ENCODE results near the gene COL6A3.

COL6A3 gene

DNA sequence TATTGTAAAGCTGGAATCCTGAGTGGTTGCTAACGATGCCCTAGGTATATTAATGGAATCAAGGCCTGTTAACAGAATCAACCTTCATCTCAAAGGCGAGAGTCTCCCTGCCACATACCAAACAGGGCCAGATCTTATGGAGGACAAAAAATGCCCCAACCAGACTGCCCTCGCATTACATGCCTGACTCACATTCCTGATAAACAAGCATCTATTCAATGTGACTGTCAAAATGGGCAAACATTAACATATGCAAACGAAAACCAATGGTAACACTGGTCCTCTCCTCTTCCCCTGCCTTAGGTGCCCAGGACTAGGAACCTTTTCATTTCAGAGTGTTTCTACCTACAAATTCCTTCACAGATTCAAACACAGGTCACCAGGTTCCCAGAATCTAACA is 83.4 kb downstream of the COL6A3 start:
- Histone ChIP-seq H3K4me3 (ENCODE audit: low read length) (no peak overlapping the region), H3K9me3 (replicated peaks; ENCODE audit: low read length) (no peaks in the 10 kb centered on the region), H3K9ac (ENCODE audit: low read depth, low read length) (no peak overlapping the region), H3K4me1 (ENCODE audit: control insufficient read depth, insufficient read depth, low read length) (no peaks in the 10 kb centered on the region), H3K27me3 (ENCODE audit: control insufficient read depth, insufficient read depth, low read length) (no peaks in the 10 kb centered on the region), H3K36me3 (ENCODE audit: insufficient read depth, low read length) (peaks cover 73% of the 10 kb centered on the region), H3K4me2 (ENCODE audit: low read length) (no peak overlapping the region)

DNA sequence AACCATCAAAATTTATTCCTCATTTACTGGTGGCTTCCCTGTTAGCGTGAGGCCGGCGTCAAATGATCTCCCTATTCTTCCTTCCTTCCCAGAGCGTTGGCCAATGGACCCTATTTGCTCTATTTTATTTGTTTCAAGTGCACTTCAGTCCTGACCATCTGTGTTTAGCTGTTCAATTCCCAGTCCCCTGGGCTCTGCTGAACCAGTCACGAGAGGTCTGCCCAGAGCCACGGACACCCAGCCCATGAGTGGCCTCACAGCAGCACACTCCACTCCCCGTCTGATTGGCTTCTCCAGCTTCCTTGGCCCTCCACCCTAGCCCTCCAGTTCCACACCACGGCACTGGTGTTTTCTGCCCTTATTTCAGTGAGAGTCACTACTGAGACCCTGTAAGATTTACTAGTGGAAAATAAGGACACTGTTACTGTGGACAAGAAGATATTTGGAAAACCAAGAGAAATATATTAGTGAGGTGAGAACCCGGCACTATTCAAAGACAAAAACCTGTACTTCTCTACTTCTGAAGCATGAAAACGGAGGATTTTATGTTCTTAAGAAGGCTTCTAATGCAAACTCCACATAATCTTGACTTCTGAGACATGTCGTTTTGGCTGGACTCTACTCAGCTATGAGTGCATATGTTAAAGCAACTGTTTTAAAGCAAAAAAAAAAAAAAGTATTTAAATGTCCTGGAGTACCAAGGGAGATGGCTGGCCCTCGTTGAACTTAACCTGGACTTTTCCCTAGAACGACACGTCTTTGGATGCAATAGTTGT is 86.6 kb downstream of the COL6A3 start:
- Histone ChIP-seq H3K4me3 (ENCODE audit: low read length) (no peak overlapping the region), H3K9me3 (replicated peaks; ENCODE audit: low read length) (no peaks in the 10 kb centered on the region), H3K9ac (ENCODE audit: low read depth, low read length) (no peak overlapping the region), H3K4me1 (ENCODE audit: control insufficient read depth, insufficient read depth, low read length) (no peaks in the 10 kb centered on the region), H3K4me2 (ENCODE audit: low read length) (no peak overlapping the region), H3K36me3 (ENCODE audit: insufficient read depth, low read length) (peaks cover 63% of the 10 kb centered on the region), H3K27me3 (ENCODE audit: control insufficient read depth, insufficient read depth, low read length) (no peaks in the 10 kb centered on the region)

GRCh38 chr2:237326266-237327171 is 87.4 kb downstream of the COL6A3 start:
- H3K4me1 ChIP-seq (ENCODE audit: control insufficient read depth, insufficient read depth, low read length), result no peaks in the 10 kb centered on the region
- no peaks in the 10 kb centered on the region for H3K27me3 ChIP-seq (ENCODE audit: control insufficient read depth, insufficient read depth, low read length)
- no peak overlapping the region for H3K4me3 ChIP-seq (ENCODE audit: low read length)
- H3K36me3 ChIP-seq (ENCODE audit: insufficient read depth, low read length), result peaks cover 61% of the 10 kb centered on the region
- H3K9me3 ChIP-seq (replicated peaks; ENCODE audit: low read length), result no peaks in the 10 kb centered on the region
- no peak overlapping the region for H3K4me2 ChIP-seq (ENCODE audit: low read length)
- H3K9ac ChIP-seq (ENCODE audit: low read depth, low read length), result no peak overlapping the region

DNA sequence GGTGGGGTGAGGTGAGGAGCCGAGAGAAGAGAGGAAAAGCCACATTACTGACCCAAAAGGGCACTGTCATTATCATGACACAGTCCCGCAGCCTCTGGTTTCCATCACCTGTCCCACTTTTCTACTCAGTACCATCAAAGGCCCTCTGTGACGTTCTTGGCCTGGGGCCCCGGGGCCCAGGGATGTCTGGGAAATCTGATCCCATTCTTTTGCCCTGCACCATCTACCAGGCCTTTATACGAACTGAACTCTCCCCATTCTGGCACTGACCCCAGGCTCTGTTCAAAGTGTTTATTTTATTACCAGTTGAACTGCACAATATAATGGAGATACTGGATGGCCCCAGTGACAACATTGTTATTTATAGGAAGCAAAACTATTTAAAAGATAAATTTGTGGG is 89.1 kb downstream of the COL6A3 start:
- Histone ChIP-seq H3K27me3 (ENCODE audit: control insufficient read depth, insufficient read depth, low read length) (no peaks in the 10 kb centered on the region), H3K4me2 (ENCODE audit: low read length) (no peak overlapping the region), H3K4me3 (ENCODE audit: low read length) (no peak overlapping the region), H3K4me1 (ENCODE audit: control insufficient read depth, insufficient read depth, low read length) (no peaks in the 10 kb centered on the region), H3K9me3 (replicated peaks; ENCODE audit: low read length) (no peaks in the 10 kb centered on the region), H3K36me3 (ENCODE audit: insufficient read depth, low read length) (peaks cover 54% of the 10 kb centered on the region), H3K9ac (ENCODE audit: low read depth, low read length) (no peak overlapping the region)

DNA sequence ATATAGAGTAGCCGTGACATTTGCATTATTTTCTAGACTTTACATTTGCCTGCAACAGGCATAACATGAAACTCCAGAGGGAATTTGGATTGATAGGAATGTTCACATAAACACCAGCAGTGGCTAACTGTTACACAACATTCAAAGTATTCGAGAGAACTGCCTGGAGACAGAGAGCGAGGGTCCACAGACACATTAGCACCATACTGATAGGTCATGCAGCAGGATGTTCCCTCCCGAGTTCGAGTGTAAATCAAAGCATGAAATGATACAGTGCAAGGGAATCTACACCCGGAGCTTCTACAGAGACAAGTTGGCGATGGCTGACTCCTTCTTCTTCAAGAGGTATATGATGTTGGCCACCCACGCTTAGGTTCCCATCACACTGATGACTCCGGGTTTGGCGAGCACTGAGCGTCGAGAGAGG is 89.5 kb downstream of the COL6A3 start:
- no peak overlapping the region for H3K4me2 ChIP-seq (ENCODE audit: low read length)
- no peak overlapping the region for H3K4me3 ChIP-seq (ENCODE audit: low read length)
- H3K9ac ChIP-seq (ENCODE audit: low read depth, low read length), result no peak overlapping the region
- no peaks in the 10 kb centered on the region for H3K9me3 ChIP-seq (replicated peaks; ENCODE audit: low read length)
- H3K4me1 ChIP-seq (ENCODE audit: control insufficient read depth, insufficient read depth, low read length), result no peaks in the 10 kb centered on the region
- H3K36me3 ChIP-seq (ENCODE audit: insufficient read depth, low read length), result peaks cover 51% of the 10 kb centered on the region
- H3K27me3 ChIP-seq (ENCODE audit: control insufficient read depth, insufficient read depth, low read length), result no peaks in the 10 kb centered on the region

DNA sequence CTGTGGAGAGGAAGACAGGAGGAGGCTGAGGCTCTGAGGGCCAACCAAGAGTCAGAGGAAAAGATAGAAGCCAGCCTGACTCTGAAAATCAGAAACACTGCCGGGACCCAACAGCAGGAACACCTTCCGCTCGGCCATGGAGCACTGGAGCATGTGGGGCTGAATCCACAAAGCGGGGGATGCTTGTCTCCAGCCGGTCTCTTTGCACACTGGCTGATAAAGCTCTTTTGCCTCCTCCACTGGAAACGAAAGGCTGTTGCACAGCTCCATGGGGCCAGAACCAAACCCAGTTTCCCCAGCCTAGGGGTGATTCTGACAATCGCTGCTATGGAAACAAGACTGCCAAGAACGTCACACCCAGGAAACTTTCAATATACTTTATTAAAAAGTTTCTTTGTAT is 90.3 kb downstream of the COL6A3 start:
- Histone ChIP-seq H3K4me2 (ENCODE audit: low read length) (no peak overlapping the region), H3K9me3 (replicated peaks; ENCODE audit: low read length) (no peaks in the 10 kb centered on the region), H3K27me3 (ENCODE audit: control insufficient read depth, insufficient read depth, low read length) (no peaks in the 10 kb centered on the region), H3K4me1 (ENCODE audit: control insufficient read depth, insufficient read depth, low read length) (no peaks in the 10 kb centered on the region), H3K36me3 (ENCODE audit: insufficient read depth, low read length) (peaks cover 47% of the 10 kb centered on the region), H3K9ac (ENCODE audit: low read depth, low read length) (no peak overlapping the region), H3K4me3 (ENCODE audit: low read length) (no peak overlapping the region)

DNA sequence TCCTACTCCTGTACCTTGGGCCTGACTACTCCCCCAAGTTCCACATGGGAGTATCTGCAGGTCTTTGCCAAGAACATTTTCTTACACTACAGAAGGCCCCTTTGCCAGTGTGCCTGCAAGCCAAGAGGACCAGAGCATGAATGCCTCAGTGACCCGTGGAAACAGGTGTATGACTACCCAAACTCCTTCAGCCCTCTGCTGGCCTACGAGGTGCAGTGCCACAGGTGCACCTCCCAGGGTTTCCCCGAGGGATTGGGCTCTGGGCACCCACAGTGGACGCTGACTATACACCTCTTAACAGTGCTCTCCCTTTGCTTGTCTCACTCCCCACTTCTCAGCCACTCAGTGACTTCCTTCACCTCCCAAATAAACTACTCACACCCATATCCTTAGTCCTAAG is 91.4 kb downstream of the COL6A3 start:
- Histone ChIP-seq H3K9ac (ENCODE audit: low read depth, low read length) (no peak overlapping the region), H3K27me3 (ENCODE audit: control insufficient read depth, insufficient read depth, low read length) (no peaks in the 10 kb centered on the region), H3K36me3 (ENCODE audit: insufficient read depth, low read length) (peaks cover 36% of the 10 kb centered on the region), H3K4me2 (ENCODE audit: low read length) (no peak overlapping the region), H3K4me1 (ENCODE audit: control insufficient read depth, insufficient read depth, low read length) (no peaks in the 10 kb centered on the region), H3K4me3 (ENCODE audit: low read length) (no peak overlapping the region), H3K9me3 (replicated peaks; ENCODE audit: low read length) (no peaks in the 10 kb centered on the region)

DNA sequence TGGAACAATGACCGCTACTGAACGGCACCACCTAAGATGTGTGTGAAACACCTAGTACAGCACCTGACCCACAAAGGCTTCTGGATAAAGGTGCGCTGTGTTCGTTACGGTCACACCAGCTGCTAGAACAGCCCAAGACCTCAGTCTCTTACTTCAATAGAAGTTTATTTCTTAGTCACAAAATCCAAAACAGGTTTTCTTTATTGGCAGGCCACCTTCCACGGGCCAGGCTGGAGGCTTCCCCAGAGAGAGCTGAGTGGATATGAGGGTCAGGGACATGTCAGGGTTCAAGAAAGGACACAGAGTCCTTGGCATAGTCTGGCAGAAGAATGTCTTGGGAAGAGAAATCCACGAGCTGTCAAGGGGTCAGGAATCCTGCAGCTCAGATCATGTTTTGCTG is 92.2 kb downstream of the COL6A3 start:
- Histone ChIP-seq H3K4me3 (ENCODE audit: low read length) (no peak overlapping the region), H3K4me2 (ENCODE audit: low read length) (no peak overlapping the region), H3K36me3 (ENCODE audit: insufficient read depth, low read length) (peaks cover 28% of the 10 kb centered on the region), H3K9me3 (replicated peaks; ENCODE audit: low read length) (no peaks in the 10 kb centered on the region), H3K4me1 (ENCODE audit: control insufficient read depth, insufficient read depth, low read length) (no peaks in the 10 kb centered on the region), H3K9ac (ENCODE audit: low read depth, low read length) (no peak overlapping the region), H3K27me3 (ENCODE audit: control insufficient read depth, insufficient read depth, low read length) (no peaks in the 10 kb centered on the region)

- no peaks in the 10 kb centered on the region for H3K27me3 ChIP-seq (ENCODE audit: control insufficient read depth, insufficient read depth, low read length)
- H3K4me1 ChIP-seq (ENCODE audit: control insufficient read depth, insufficient read depth, low read length), result peaks cover 3% of the 10 kb centered on the region
- no peaks in the 10 kb centered on the region for H3K9me3 ChIP-seq (replicated peaks; ENCODE audit: low read length)
- peaks cover 25% of the 10 kb centered on the region for H3K36me3 ChIP-seq (ENCODE audit: insufficient read depth, low read length)
- H3K9ac ChIP-seq (ENCODE audit: low read depth, low read length), result no peak overlapping the region
- H3K4me2 ChIP-seq (ENCODE audit: low read length), result no peak overlapping the region
- H3K4me3 ChIP-seq (ENCODE audit: low read length), result no peak overlapping the region
Observed at GRCh38 chr2:237320801-237321560, 93.0 kb downstream of the COL6A3 start.

DNA sequence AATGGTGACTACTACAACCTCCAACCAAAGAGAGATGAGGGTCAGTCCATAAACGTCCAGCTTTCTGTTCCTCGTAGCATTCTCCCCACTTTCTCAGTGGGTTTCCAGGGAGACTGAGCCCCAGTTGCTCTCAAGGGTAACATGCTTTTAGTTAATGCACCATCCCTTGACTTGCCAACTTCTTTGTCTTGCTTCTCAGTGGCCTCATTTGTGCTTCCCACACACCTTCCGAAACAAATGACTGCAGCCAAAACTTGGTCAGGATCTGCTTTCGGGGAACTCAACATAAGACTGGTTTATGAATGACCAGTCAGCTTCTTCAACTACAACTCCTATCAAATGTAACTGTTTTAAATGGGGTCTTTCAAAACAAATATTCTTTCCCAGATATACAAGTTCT is 94.1 kb downstream of the COL6A3 start:
- Histone ChIP-seq H3K36me3 (ENCODE audit: insufficient read depth, low read length) (peaks cover 14% of the 10 kb centered on the region), H3K4me2 (ENCODE audit: low read length) (no peak overlapping the region), H3K27me3 (ENCODE audit: control insufficient read depth, insufficient read depth, low read length) (no peaks in the 10 kb centered on the region), H3K9ac (ENCODE audit: low read depth, low read length) (no peak overlapping the region), H3K4me1 (ENCODE audit: control insufficient read depth, insufficient read depth, low read length) (peaks cover 14% of the 10 kb centered on the region), H3K9me3 (replicated peaks; ENCODE audit: low read length) (no peaks in the 10 kb centered on the region), H3K4me3 (ENCODE audit: low read length) (no peak overlapping the region)

DNA sequence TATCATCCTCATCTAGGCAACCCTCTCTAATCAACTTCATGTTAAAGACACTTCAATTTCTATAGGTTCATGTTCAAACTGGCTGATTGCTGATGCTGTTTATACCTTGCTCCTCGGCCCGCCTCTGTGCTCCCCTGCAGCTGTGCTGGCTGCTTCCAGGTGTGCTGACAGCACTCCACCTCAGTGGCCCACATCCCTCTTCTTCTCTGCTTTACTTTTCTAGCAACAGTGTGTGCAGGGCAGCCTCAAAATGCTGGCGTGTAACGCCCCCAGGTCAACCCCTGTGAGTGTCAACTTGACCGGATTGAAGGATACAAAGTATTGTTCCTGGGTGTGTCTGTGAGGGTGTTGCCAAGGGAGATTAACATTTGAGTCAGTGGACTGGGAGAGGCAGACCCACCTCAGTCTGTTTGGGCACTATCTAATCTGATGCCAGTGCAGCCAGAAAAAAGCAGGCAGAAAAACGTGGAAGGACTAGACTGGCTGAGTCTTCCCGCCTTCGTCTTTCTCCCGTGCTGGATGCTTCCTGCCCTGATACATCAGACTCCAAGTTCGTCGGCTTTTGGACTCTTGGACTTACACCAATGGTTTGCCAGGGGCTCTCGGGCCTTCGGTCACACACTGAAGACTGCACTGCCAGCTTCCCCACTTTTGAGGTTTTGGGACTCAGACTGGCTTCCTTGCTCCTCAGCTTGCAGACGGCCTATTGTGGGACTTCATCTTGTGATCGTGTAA is 94.7 kb downstream of the COL6A3 start:
- H3K27me3 ChIP-seq (ENCODE audit: control insufficient read depth, insufficient read depth, low read length), result no peaks in the 10 kb centered on the region
- H3K4me3 ChIP-seq (ENCODE audit: low read length), result no peak overlapping the region
- H3K4me1 ChIP-seq (ENCODE audit: control insufficient read depth, insufficient read depth, low read length), result peaks cover 20% of the 10 kb centered on the region
- H3K4me2 ChIP-seq (ENCODE audit: low read length), result no peak overlapping the region
- peaks cover 8% of the 10 kb centered on the region for H3K36me3 ChIP-seq (ENCODE audit: insufficient read depth, low read length)
- H3K9me3 ChIP-seq (replicated peaks; ENCODE audit: low read length), result no peaks in the 10 kb centered on the region
- H3K9ac ChIP-seq (ENCODE audit: low read depth, low read length), result no peak overlapping the region
